ENCODE measurements around the gene PSMD1.

- TF ChIP-seq EZH2 (IDR thresholded peaks at IDR 0.05; ENCODE audit: borderline replicate concordance, low read depth, low read length, severe bottlenecking) (no peak), CTCF (IDR thresholded peaks at IDR 0.05; ENCODE audit: extremely low read depth in 1 of 2, insufficient read depth in 1 of 2, low read depth in 1 of 2, low read length in 2 of 2) (peak; percentile 79 to 88), POLR2AphosphoS5 (IDR thresholded peaks at IDR 0.05; ENCODE audit: insufficient read depth, low read depth, low read length) (no peak), POLR2A (IDR thresholded peaks at IDR 0.05; ENCODE audit: low read depth, low read length) (no peak), FOS (IDR thresholded peaks at IDR 0.05; ENCODE audit: borderline replicate concordance, insufficient read depth, low read length) (no peak), JUN (IDR thresholded peaks at IDR 0.05; ENCODE audit: borderline replicate concordance, insufficient read depth, insufficient read length, low read depth) (no peak)
Observed at GRCh38 chr2:231191896-231192872, 135.5 kb downstream of the PSMD1 start.
